ENCODE data around the gene UBE2H.
"Not testable (repeated sequence)": the region's sequence is repeated elsewhere in the genome, so short reads cannot be mapped to it uniquely, and the experiment has no call there.

UBE2H gene

DNA sequence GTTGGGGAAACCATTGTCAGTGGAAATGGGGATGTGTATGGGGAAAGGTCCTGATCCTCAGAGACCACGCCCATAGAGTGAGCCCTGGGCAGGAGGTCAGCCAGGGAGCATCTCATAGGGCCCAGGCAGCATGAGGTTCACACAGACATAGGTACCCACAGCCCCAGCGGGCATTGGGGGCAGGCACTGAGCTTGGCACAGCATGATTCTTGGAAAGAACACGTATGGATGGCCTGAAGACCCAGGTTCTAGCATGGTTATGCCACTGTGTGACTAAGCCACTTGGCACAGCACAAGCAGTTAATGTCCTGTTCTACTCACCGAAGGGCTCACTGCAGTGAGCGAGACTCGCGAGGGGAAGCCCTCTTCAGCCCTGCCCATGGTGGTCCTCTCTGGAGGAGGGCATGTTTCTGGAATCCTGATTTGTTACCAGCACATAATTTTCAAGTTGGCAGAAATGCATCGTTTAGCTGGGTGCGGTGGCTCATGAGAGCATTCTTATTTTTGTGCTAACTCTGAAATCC, 125.2 kb downstream of the UBE2H start:
- Histone ChIP-seq H3K4me3 (replicated peaks; ENCODE audit: insufficient read depth, low read length) (no peak overlapping the region), H3K27me3 (ENCODE audit: insufficient read depth, poor library complexity, severe bottlenecking) (no peaks in the 10 kb centered on the region), H3K27ac (replicated peaks) (no peak overlapping the region)
- DNase-seq (ENCODE audit: low read depth in 1 of 2, low spot score in 1 of 2): no peak
- TF ChIP-seq GABPA (IDR thresholded peaks at IDR 0.05; ENCODE audit: low read depth) (no peak), SPI1 (IDR thresholded peaks at IDR 0.05; ENCODE audit: borderline replicate concordance, low read depth) (no peak), POLR2AphosphoS5 (IDR thresholded peaks at IDR 0.05; ENCODE audit: low read depth) (no peak), CTCF (IDR thresholded peaks at IDR 0.05; ENCODE audit: insufficient read depth, low read length) (no peak), REST (IDR thresholded peaks at IDR 0.05; ENCODE audit: insufficient replicate concordance, low read depth) (no peak)

GRCh38 chr7:129826895-129827294, 125.9 kb downstream of the UBE2H start:
- not testable (repeated sequence) for H3K27ac ChIP-seq (replicated peaks); DNase-seq (ENCODE audit: low read depth in 1 of 2, low spot score in 1 of 2); H3K4me3 ChIP-seq (replicated peaks; ENCODE audit: insufficient read depth, low read length); H3K27me3 ChIP-seq (ENCODE audit: insufficient read depth, poor library complexity, severe bottlenecking)

DNA sequence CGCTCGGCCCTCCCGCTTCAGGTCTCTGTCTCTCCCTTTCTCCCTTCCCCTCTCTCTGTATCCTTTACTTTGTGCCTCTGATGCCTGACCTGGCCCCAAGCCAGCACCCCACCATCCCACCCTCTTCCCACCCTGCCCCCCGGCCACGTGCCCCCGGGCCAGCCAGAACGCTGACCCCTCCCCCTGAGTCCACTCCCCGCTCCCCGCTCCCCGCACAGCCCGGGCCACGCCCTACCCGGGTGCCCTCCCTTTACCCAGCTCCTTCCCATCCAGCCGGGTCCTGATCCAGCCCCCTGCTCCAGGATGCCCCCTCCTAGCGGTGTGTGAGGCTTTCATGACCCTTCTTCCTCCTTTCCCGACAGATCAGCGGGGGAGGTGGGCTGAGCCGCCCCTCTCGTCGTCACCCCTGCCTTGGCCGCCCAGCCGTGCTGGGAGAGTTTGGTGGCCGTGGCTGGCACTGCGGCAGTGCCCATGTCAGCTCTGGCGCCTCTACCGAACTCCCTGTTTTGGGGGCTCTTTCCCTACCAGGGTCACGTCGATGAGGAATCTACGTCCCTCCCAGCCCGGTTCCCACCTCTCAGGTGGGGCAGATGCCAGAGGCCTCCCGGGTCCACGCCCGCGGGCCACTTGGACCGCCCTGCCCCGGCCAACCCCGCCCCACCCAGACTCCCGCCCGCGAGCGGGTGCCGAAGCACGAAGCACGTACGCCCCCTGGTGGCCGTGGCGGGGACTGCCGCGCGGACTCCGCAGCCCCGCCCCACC, 127.4 kb downstream of the UBE2H start:
- Histone ChIP-seq H3K4me3 (replicated peaks; ENCODE audit: insufficient read depth, low read length) (peak overlapping the region; percentile 78), H3K27me3 (ENCODE audit: insufficient read depth, poor library complexity, severe bottlenecking) (no peaks in the 10 kb centered on the region), H3K27ac (replicated peaks) (no peak overlapping the region)
- TF ChIP-seq POLR2AphosphoS5 (IDR thresholded peaks at IDR 0.05; ENCODE audit: low read depth): no peak
- TF ChIP-seq CTCF (IDR thresholded peaks at IDR 0.05; ENCODE audit: insufficient read depth, low read length): peak; percentile 16
- DNase-seq (ENCODE audit: low read depth in 1 of 2, low spot score in 1 of 2): peak in 1 of 2 experiments; percentile 72

GRCh38 chr7:129824291-129825208, 128.2 kb downstream of the UBE2H start:
- DNase-seq (ENCODE audit: low read depth in 1 of 2, low spot score in 1 of 2): no peak
- H3K27me3 ChIP-seq (ENCODE audit: insufficient read depth, poor library complexity, severe bottlenecking): no peaks in the 10 kb centered on the region
- TF ChIP-seq REST (IDR thresholded peaks at IDR 0.05; ENCODE audit: insufficient replicate concordance, low read depth) (no peak), SPI1 (IDR thresholded peaks at IDR 0.05; ENCODE audit: borderline replicate concordance, low read depth) (no peak), CTCF (IDR thresholded peaks at IDR 0.05; ENCODE audit: insufficient read depth, low read length) (no peak), POLR2AphosphoS5 (IDR thresholded peaks at IDR 0.05; ENCODE audit: low read depth) (no peak), GABPA (IDR thresholded peaks at IDR 0.05; ENCODE audit: low read depth) (no peak)
- no peak overlapping the region for H3K27ac ChIP-seq (replicated peaks)
- peak overlapping the region; percentile 78 for H3K4me3 ChIP-seq (replicated peaks; ENCODE audit: insufficient read depth, low read length)

DNA sequence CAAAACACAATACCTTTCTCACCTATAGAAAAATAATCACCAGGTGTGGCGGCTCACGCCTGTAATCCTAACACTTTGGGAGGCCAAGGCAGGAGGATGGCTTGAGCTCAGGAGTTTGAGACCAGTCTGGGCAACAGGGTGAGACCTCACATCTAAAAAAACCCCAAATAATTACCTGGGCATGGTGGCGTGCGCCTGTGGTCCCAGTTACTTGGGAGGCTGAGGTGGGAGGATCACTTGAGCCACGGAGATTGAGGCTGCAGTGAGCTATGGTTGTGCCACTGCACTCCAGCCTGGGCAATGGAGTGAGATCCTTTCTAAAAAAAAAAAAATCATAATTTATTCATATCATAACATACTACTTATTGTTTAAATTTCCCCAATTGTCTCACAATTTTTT, 129.6 kb downstream of the UBE2H start:
- not testable (repeated sequence) for H3K27me3 ChIP-seq (ENCODE audit: insufficient read depth, poor library complexity, severe bottlenecking); H3K27ac ChIP-seq (replicated peaks); H3K4me3 ChIP-seq (replicated peaks; ENCODE audit: insufficient read depth, low read length); DNase-seq (ENCODE audit: low read depth in 1 of 2, low spot score in 1 of 2)
